Natural killer cell treated with Interleukin-12 subunit alpha and Interleukin-12 subunit beta and Interleukin-15 and Interleukin-18, amount 100 ng/mL, for 72 hours (primary cell): ENCODE measurements around the gene OR10W1. TPM values are rescaled to one million over a fixed set of nuclear protein-coding genes. Genes with fewer than 3 reads are reported as not detected.

Experiments used
- ATAC-seq, 2 donors: fragments of 150-1000 bp; cut with Tn5 transposase in 1 of 2; sonication (Bioruptor Pico), chemical (Tn5 transposase) in 1 of 2; 2 replicates each; pipeline ENCODE4 v1.10.0; 2021
- DNase-seq: peaks from one replicate; pipeline ENCODE4 v3.0.0; 2022; ENCODE audit warnings: low spot score
- H3K27ac Mint-ChIP-seq, 2 donors: 1 replicate in 1 of 2; 2 replicates in 1 of 2; pipeline ENCODE4 v1.8.0; 2022; ENCODE audit warnings: mixed read lengths in 2 of 2, mild to moderate bottlenecking in 1 of 2, moderate library complexity in 1 of 2
- H3K27me3 Mint-ChIP-seq, 2 donors: 1 replicate in 1 of 2; 2 replicates in 1 of 2; pipeline ENCODE4 v1.8.0; 2022; ENCODE audit warnings: mixed read lengths in 2 of 2
- H3K36me3 Mint-ChIP-seq: one replicate; pipeline ENCODE4 v1.8.0; 2022; ENCODE audit warnings: mixed read lengths
- H3K4me1 Mint-ChIP-seq, 2 donors: 1 replicate in 1 of 2; 2 replicates in 1 of 2; pipeline ENCODE4 v1.8.0; 2022; ENCODE audit warnings: low read depth in 2 of 2, mixed read lengths in 2 of 2, mild to moderate bottlenecking in 1 of 2
- H3K4me3 Mint-ChIP-seq: one replicate; pipeline ENCODE4 v1.8.0; 2022; ENCODE audit warnings: mixed read lengths
- H3K9me3 Mint-ChIP-seq: 2 replicates; pipeline ENCODE4 v1.8.0; 2022; ENCODE audit warnings: mixed read lengths
- total RNA-seq, 2 donors: library from RNA; stranded (reverse); gene quantifications; one replicate each; pipeline ENCODE4 v1.2.3, GENCODE V29; 2022

OR10W1 gene, protein sequence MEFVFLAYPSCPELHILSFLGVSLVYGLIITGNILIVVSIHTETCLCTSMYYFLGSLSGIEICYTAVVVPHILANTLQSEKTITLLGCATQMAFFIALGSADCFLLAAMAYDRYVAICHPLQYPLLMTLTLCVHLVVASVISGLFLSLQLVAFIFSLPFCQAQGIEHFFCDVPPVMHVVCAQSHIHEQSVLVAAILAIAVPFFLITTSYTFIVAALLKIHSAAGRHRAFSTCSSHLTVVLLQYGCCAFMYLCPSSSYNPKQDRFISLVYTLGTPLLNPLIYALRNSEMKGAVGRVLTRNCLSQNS
- total RNA-seq = not detected

DNA sequence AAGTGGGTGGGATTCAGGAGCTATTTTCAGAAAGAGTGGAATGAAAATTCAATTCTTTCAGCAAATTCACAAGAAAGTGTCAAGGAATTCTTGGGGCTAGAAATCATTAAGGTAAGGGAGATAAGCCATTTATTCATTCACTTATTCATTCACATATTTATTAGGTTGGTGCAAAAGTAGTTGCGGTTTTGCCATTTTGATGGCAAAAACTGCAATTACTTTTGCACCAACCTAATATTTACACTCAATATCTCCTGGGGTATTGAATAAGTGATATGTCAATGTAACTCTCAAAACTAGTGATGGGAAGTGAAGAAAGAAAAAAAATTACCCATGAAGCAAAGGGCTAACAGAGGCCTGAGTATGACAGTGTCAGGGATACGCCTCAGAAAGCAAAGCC is at the start of gene OR10W1:
OR10W1 (minus strand) TSS at position 119 of the 400 bp plus-strand sequence. CDS start 402 bp downstream, outside the sequence.
- Mint-ChIP-seq H3K9me3 (peaks cover 5% of the 10 kb centered on the region), H3K4me3 (no peak within 1 kb of the TSS), H3K36me3 (no peaks in the 10 kb centered on the region), H3K4me1 (no peaks in the 10 kb centered on the region), H3K27ac (no peak within 1 kb of the TSS), H3K27me3 (peaks cover 4 to 11% of the 10 kb centered on the region in 2 donors)
- ATAC-seq (no peak), DNase-seq (no peak)

DNA sequence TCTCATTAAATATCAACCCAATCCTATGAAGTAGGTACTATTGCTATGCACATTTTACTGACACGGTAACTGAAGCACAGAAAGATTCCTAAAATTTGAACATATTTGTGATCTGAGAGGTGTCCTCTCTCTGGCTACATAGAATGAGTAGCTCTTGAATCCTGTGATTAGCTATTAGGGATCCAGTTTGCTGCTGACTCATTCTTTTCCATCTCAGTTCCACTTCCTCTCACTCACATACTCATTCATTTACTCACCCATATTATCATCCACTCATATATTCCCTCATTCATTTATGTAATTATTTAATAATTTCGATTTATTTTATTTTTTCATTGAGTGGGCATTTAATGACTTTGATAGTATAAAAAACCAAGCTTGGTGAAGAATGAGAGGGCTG is 48.1 kb upstream of the OR10W1 start:
- no peaks in the 10 kb centered on the region for H3K4me1 Mint-ChIP-seq
- peaks cover 3% of the 10 kb centered on the region for H3K9me3 Mint-ChIP-seq
- no peaks in the 10 kb centered on the region for H3K36me3 Mint-ChIP-seq
- ATAC-seq (no peak), DNase-seq (no peak)
- no peak overlapping the region for H3K4me3 Mint-ChIP-seq
- peaks cover 0 to 16% of the 10 kb centered on the region in 2 donors for H3K27me3 Mint-ChIP-seq
- no peak overlapping the region for H3K27ac Mint-ChIP-seq

DNA sequence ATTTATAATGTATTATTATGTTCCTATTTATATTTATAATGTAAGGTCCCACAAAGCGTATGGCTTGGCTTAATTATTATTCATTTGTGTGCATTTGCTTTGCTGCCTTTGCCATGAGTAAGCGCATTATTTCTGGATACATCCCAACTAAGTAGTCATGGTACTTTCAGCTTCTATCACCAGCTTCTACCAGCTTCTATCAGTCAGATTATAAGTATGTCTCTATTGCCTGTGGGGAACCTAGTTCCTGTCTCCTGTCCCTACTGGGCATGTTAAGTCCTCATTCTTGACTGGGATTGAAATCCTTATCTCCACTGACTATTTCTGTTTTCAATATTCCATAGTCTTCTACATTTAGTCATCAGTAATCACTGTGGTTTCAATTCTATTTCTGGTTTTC is 33.5 kb upstream of the OR10W1 start:
- H3K9me3 Mint-ChIP-seq = no peaks in the 10 kb centered on the region
- no peak for ATAC-seq
- H3K36me3 Mint-ChIP-seq = no peaks in the 10 kb centered on the region

DNA sequence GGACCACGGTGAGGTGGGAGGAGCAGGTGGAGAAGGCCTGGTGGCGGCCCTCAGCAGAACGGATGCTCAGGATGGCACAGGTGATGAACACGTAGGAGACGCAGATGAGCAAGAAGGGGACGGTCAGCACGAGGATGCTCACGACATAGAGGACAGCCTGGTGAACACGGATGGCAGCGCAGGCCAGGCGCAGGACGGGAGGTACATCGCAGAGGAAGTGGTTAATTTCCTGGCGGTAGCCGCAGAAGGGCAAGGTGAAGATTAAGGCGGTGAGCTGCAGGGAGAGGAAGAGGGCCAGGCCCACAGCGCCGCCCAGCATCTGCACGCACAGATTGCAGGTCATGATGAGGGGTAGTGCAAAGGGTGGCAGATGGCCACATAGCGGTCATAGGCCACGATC is 24.0 kb upstream of the OR10W1 start:
- Mint-ChIP-seq H3K36me3 (no peaks in the 10 kb centered on the region), H3K4me1 (no peaks in the 10 kb centered on the region), H3K27ac (no peak overlapping the region), H3K4me3 (no peak overlapping the region), H3K9me3 (peaks cover 4% of the 10 kb centered on the region), H3K27me3 (peaks cover 3 to 18% of the 10 kb centered on the region in 2 donors)
- ATAC-seq = no peak
- DNase-seq = no peak

More for the DNA sequence above, 33.5 kb upstream of the OR10W1 start:
- H3K4me1 Mint-ChIP-seq = no peaks in the 10 kb centered on the region
- DNase-seq = no peak
- H3K27me3 Mint-ChIP-seq = no peaks in the 10 kb centered on the region
- H3K27ac Mint-ChIP-seq = no peak overlapping the region
- no peak overlapping the region for H3K4me3 Mint-ChIP-seq

DNA sequence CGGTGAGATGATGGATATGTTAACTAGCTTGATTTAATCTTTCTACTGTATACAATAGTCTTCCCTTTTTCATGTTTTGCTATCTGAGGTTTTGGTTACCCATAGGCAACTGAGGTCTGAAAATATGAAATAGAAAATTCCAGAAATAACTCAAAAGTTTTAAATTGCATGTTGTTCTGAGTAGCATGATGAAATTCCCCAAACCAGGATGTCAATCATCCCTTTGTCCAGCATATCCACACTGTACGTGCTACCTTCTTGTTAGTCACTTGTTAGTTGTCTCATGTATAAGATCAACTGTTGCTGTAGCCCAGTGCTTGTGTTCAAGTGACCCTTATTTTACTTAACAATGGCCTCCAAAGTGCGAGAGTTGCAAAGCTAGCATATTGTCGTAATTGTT is 21.2 kb upstream of the OR10W1 start:
- H3K9me3 Mint-ChIP-seq = peaks cover 4% of the 10 kb centered on the region

DNA sequence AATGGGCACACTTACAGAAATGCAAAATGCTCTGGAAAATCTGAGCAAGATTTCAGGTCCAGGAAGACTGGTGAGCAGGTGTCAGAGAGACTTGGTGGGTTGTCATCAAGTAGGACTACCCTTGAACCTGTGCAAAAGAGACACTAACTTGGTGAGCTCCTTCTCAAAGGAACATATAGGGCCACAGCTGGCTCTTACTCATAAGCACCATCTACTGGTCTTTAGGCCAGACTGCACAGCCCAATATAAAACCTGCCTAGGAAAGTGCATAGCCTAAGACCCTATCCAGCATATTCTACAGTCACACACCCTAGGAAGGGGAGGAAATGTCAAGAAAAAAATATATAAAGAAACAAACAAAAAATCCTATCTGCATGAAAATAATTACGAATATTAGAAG is 18.2 kb upstream of the OR10W1 start:
- peaks cover 2 to 27% of the 10 kb centered on the region in 2 donors for H3K27me3 Mint-ChIP-seq
- no peaks in the 10 kb centered on the region for H3K36me3 Mint-ChIP-seq
- DNase-seq (no peak), ATAC-seq (peak in 1 of 2 donors; percentile 11)
- H3K4me1 Mint-ChIP-seq = no peaks in the 10 kb centered on the region
- no peak overlapping the region for H3K4me3 Mint-ChIP-seq
- H3K27ac Mint-ChIP-seq = no peak overlapping the region
- H3K9me3 Mint-ChIP-seq = no peaks in the 10 kb centered on the region

More for the DNA sequence above, 21.2 kb upstream of the OR10W1 start:
- H3K36me3 Mint-ChIP-seq = no peaks in the 10 kb centered on the region
- DNase-seq (no peak), ATAC-seq (no peak)
- no peak overlapping the region for H3K27ac Mint-ChIP-seq
- no peaks in the 10 kb centered on the region for H3K4me1 Mint-ChIP-seq
- peaks cover 4 to 26% of the 10 kb centered on the region in 2 donors for H3K27me3 Mint-ChIP-seq
- no peak overlapping the region for H3K4me3 Mint-ChIP-seq

DNA sequence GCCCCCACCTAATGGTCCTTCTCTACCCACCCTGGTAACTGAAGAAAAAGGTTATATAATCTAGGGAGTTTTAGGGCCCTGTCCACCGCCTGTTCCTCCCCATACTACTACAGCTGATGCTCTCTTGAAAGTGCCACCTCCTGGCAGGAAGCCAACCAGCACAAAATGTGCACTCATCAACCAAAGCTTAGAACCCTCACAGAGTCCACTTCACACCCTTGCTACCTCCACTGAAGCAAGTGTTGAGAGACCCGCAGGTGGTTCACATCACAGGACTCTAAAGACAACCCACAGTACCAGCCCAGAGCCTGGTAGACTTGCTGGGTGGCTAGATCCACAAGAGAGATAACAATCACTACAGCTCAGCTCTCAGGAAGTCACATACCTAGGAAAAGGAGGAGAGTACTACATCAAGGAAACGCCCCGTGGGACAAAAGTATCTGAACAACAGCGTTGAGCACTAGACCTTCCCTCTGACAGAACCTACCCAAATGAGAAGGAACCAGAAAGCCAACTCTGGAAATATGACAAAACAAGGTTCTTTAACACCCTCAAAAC is 17.5 kb upstream of the OR10W1 start:
- DNase-seq (no peak), ATAC-seq (no peak)
- Mint-ChIP-seq H3K4me3 (no peak overlapping the region), H3K36me3 (no peaks in the 10 kb centered on the region), H3K27me3 (peaks cover 2 to 27% of the 10 kb centered on the region in 2 donors), H3K9me3 (no peaks in the 10 kb centered on the region), H3K4me1 (no peaks in the 10 kb centered on the region), H3K27ac (no peak overlapping the region)

DNA sequence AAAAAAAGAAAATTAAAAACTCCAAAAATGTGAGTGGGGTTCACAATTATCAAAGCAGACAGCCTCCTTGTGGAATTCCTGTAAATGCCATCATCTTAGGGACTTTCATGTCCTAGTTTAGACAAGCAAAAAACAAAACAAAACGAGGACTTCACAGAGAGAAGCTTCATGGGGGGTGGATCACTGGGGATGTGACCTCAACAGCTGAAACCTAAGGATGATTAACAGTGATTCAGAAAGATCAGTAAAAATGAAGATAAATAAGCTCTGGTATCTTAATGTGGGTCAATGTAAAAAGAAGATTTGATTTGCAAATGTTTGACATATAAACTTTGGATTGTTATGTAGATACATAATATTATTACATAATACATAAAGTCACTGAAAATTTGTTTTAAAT is 8.1 kb upstream of the OR10W1 start:
- no peak overlapping the region for H3K27ac Mint-ChIP-seq
- no peaks in the 10 kb centered on the region for H3K9me3 Mint-ChIP-seq
- ATAC-seq (no peak), DNase-seq (no peak)
- H3K27me3 Mint-ChIP-seq = peaks cover 0 to 36% of the 10 kb centered on the region in 2 donors
- H3K36me3 Mint-ChIP-seq = no peaks in the 10 kb centered on the region
- H3K4me3 Mint-ChIP-seq = no peak overlapping the region
- no peaks in the 10 kb centered on the region for H3K4me1 Mint-ChIP-seq

DNA sequence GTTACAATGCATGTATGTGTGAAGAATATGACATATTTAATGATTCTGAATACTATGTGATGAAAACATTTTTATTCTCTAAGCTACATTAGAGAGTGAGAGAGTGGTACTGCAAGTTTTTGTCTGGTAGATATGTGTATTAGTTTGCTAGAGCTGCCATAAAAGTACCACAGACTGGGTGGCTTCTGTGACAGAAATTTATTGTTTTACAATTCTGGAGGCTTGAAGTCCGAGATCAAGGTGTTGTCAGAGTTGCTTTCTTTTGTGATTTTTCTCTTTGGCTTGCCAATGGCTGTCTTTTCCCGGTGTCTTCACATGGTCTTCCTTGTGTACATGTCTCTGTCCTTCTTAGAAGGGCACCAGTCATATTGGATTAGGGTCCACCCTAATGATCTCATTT is 6.9 kb upstream of the OR10W1 start:
- H3K36me3 Mint-ChIP-seq = no peaks in the 10 kb centered on the region
- H3K9me3 Mint-ChIP-seq = no peaks in the 10 kb centered on the region

DNA sequence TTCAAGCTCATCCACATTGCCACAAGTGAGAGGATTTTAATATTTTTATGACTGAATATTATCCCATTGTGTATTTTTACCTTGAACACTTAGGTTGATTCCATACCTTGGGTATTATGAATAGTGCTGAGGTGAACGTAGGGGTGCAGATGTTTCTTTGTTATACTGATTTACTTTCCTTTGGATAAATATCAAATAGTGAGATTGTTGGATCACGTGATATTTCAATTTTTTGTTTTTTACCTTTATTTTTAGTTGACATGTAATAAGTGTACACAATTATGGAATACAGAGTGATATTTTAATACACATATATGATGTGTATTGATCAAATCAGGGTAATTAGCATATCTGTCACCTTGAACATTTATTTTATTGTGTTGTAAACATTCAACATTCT is 8.1 kb downstream of the OR10W1 start:
- Mint-ChIP-seq H3K36me3 (no peaks in the 10 kb centered on the region), H3K4me3 (no peak overlapping the region), H3K27ac (no peak overlapping the region), H3K4me1 (no peaks in the 10 kb centered on the region), H3K9me3 (peaks cover 10% of the 10 kb centered on the region), H3K27me3 (no peaks in the 10 kb centered on the region)
- ATAC-seq = no peak
- DNase-seq = no peak

More for the DNA sequence above, 6.9 kb upstream of the OR10W1 start:
- Mint-ChIP-seq H3K27ac (no peak overlapping the region), H3K27me3 (peaks cover 0 to 39% of the 10 kb centered on the region in 2 donors), H3K4me3 (no peak overlapping the region), H3K4me1 (no peaks in the 10 kb centered on the region)
- no peak for ATAC-seq
- DNase-seq = no peak

DNA sequence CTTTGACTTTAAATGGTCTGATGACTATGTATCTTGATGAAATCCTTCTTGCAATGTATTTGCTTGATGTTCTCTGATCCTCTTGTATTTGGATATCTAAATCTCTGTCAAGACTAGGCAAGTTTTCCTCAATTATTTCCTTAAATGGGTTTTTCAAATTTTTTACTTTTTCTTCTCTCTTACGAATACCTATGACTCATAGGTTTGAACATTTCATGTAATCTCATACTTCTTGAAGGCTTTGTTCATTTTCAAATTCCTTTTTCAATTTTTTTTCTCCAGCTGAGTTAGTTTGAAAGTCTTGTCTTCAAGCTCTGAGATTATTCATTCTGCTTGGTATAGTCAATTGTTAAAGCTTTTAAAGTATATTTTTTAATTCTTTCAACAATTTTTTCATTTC is 13.1 kb downstream of the OR10W1 start:
- H3K27me3 Mint-ChIP-seq = no peaks in the 10 kb centered on the region
- DNase-seq = no peak
- no peak overlapping the region for H3K27ac Mint-ChIP-seq
- no peaks in the 10 kb centered on the region for H3K4me1 Mint-ChIP-seq
- no peak for ATAC-seq
- H3K4me3 Mint-ChIP-seq = no peak overlapping the region
- peaks cover 14% of the 10 kb centered on the region for H3K9me3 Mint-ChIP-seq
- no peaks in the 10 kb centered on the region for H3K36me3 Mint-ChIP-seq

DNA sequence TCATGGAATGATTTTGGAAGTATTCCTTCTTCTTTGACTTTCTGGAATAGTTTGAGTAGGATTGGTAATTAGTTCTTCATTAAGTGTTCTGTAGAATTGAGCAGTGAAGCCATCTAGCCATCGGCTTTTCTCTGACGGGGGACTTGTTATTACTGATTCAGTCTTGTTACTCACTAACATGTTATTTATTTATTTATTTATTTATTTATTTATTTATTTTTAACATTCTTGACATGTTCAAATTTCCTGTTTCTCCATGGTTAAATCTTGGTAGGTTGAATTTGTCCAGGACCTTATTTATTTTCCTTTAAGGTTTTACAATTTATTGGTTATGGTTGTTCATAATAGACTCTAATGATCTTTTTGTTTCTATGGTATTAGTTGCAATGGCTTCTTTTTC is 24.1 kb downstream of the OR10W1 start:
- Mint-ChIP-seq H3K4me3 (no peak overlapping the region), H3K36me3 (peaks cover 6% of the 10 kb centered on the region), H3K27ac (no peak overlapping the region), H3K27me3 (peaks cover 0 to 32% of the 10 kb centered on the region in 2 donors), H3K4me1 (no peaks in the 10 kb centered on the region), H3K9me3 (peaks cover 12% of the 10 kb centered on the region)
- no peak for DNase-seq
- ATAC-seq = no peak

DNA sequence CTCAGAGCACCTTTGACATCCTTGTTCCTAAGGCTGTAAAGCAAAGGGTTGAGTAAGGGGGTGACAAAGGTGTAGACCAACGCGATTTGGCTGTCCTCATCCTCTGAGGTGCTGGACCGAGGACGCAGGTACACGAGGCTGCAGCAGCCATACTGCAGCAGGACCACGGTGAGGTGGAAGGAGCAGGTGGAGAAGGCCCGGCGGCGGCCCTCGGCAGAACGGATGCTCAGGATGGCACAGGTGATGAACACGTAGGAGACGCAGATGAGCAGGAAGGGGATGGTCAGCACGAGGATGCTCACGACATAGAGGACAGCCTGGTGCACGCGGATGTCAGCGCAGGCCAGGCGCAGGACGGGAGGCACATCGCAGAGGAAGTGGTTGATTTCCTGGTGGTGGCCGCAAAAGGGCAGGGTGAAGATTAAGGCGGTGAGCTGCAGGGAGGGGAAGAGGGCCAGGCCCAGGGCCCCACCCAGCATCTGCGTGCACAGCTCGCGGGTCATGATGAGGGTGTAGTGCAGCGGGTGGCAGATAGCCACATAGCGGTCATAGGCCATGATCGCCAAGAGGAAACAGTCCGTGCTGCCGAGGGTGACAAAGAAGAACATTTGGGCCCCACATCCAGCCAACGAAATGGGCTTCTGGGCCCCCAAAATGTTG is 40.0 kb downstream of the OR10W1 start:
- peak; percentile 20 to 52 for ATAC-seq
- no peak overlapping the region for H3K27ac Mint-ChIP-seq
- peaks cover 0 to 6% of the 10 kb centered on the region in 2 donors for H3K27me3 Mint-ChIP-seq
- no peaks in the 10 kb centered on the region for H3K36me3 Mint-ChIP-seq
- no peak overlapping the region for H3K4me3 Mint-ChIP-seq
- no peak for DNase-seq
- peaks cover 6% of the 10 kb centered on the region for H3K9me3 Mint-ChIP-seq
- no peaks in the 10 kb centered on the region for H3K4me1 Mint-ChIP-seq

DNA sequence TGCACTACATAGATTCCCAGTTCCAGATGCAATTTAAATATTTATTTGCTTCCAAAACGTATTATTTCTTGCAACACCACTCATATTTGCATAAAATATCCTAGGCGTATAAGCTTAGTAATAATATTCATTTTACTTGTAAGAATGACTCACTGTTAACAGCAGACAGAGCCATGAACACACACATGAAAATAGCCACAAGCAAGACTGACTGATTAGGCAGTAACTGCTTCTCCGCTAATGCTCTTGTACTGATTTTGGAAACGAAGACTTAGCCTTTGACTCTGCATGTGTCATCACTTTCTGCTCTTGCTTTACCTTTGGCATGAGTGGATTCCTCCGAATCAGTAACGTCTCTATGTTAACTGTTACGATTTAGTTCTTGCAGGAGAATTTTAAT is 45.3 kb downstream of the OR10W1 start:
- H3K27me3 Mint-ChIP-seq = no peaks in the 10 kb centered on the region

More for the DNA sequence above, 45.3 kb downstream of the OR10W1 start:
- Mint-ChIP-seq H3K27ac (no peak overlapping the region), H3K9me3 (no peaks in the 10 kb centered on the region), H3K4me1 (no peaks in the 10 kb centered on the region), H3K36me3 (no peaks in the 10 kb centered on the region), H3K4me3 (no peak overlapping the region)
- DNase-seq (no peak), ATAC-seq (no peak)
